GM19351 (cell line): Measurements from ENCODE around the gene ITK.

Source experiments
- ATAC-seq: cut with Tn5 transposase; IDR thresholded peaks from one replicate; pipeline ENCODE4 v1.9.1; 2021; ENCODE audit warnings: mild to moderate bottlenecking, moderate library complexity; ENCODE audit not compliant: unreplicated experiment

The ITK gene

GRCh38 chr5:157278319-157279037 is 97.8 kb downstream of the ITK start:
- ATAC-seq: no peak

GRCh38 chr5:157279605-157280239 is 99.1 kb downstream of the ITK start:
- no peak for ATAC-seq

- ATAC-seq: no peak
Observed at GRCh38 chr5:157280927-157281326, 100.3 kb downstream of the ITK start.

GRCh38 chr5:157282150-157282549 is 101.5 kb downstream of the ITK start:
- ATAC-seq: no peak

- ATAC-seq: peak; percentile 99
Observed at GRCh38 chr5:157283434-157283833, 102.8 kb downstream of the ITK start.

- no peak for ATAC-seq
Observed at GRCh38 chr5:157284458-157285212, 104.0 kb downstream of the ITK start.

- ATAC-seq: no peak
Observed at GRCh38 chr5:157285310-157286035, 104.8 kb downstream of the ITK start.

GRCh38 chr5:157286761-157287211 is 106.1 kb downstream of the ITK start:
- no peak for ATAC-seq

GRCh38 chr5:157288405-157289163 is 107.9 kb downstream of the ITK start:
- ATAC-seq: no peak

- no peak for ATAC-seq
Observed at GRCh38 chr5:157289164-157289819, 108.7 kb downstream of the ITK start.

GRCh38 chr5:157290156-157290980 is 109.7 kb downstream of the ITK start:
- ATAC-seq: no peak

GRCh38 chr5:157290981-157291711 is 110.5 kb downstream of the ITK start:
- peak; percentile 93 for ATAC-seq

- no peak for ATAC-seq
Observed at GRCh38 chr5:157292599-157292998, 112.0 kb downstream of the ITK start.

- ATAC-seq: no peak
Observed at GRCh38 chr5:157294407-157295091, 113.9 kb downstream of the ITK start.

GRCh38 chr5:157295247-157295646 is 114.6 kb downstream of the ITK start:
- no peak for ATAC-seq

GRCh38 chr5:157300564-157300963 is 119.9 kb downstream of the ITK start:
- no peak for ATAC-seq

GRCh38 chr5:157301066-157301465 is 120.4 kb downstream of the ITK start:
- ATAC-seq: no peak

- ATAC-seq: no peak
Observed at GRCh38 chr5:157303023-157303422, 122.4 kb downstream of the ITK start.
